ENCODE measurements around the gene COX6B2.

The COX6B2 gene

DNA sequence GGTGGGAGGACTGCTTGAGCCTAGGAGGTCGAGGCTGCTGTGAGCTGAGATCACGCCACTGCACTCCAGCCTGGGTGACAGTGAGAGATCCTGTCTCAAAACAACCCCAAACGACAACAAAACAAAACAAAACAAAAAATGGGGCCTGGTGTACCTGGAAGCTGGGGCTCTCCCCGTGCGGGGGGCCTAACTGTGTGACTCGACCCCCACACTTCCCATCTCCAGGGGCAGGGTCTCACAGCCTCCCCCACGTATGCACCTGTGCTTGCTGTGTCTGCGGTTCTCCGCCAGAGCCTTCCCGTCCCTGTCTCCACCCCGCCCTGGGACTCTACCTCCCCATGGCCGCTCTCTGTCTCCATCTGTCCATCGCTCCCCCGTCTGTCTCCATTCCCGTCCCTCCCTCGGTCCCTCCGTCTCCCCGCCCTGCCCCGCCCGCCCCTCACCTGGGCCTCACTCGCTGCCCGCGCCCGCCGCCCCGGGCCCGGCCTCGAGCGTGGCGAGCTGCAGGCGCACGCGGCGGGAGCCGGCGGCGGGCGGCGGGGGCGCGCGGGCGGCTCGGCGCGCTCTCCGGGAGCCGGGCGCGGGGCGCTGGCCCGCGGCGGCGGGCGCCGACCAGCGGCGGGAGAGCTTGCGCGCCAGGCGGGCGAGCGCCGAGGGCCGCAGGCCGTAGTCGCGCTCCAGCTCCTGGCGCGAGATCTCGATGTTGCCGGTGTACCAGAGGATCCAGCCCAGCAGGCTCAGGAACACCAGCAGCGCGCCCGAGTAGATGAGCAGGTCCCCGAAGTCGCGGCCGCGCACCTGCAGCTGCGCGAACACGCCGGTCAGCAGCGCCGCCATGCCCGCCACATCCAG is 29.0 kb upstream of the COX6B2 start:
- no peak for DNase-seq

DNA sequence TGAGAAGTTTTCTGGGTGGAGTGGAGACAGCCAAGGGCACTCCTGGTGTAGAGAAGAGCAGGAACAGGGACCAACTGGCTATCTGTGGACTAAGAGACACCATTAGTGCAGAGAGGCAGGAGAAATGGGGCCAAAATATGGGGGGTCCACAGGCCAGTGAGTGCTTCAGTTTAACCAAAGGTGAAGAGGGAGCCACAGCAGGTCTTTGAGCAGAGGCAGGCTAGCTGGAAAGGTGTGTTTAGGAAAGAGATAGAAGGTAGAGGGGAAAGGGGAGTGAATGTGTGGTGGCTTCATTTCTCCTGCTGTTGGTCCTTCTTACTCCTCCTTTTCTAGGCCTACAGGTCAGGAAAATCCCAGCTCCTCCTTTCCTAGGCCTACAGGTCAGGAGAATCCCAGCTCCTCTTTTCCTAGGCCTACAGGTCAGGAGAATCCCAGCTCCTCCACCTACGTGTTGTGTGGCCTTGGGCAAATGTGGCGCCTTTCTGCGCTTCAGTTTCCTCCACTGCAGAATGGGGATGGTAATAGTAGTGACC is 28.1 kb upstream of the COX6B2 start:
- no peak for DNase-seq

DNA sequence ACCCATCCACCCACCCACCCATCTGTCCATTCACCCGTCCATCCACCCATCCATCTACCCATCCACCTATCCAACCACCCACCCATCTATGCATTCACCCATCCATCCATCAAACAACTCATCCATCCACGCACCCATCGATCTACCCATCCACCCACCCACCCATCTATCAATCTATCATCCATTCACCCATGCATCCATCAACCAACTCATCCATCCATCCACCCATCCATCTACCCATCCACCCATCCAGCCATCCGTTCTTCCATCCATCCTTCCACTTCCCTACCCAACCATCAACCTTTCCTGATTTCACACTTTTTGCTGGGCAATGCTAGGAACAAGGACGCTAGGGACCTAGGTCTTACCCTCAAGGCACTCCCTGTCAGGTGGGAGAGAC is 27.5 kb upstream of the COX6B2 start:
- DNase-seq, result no peak

DNA sequence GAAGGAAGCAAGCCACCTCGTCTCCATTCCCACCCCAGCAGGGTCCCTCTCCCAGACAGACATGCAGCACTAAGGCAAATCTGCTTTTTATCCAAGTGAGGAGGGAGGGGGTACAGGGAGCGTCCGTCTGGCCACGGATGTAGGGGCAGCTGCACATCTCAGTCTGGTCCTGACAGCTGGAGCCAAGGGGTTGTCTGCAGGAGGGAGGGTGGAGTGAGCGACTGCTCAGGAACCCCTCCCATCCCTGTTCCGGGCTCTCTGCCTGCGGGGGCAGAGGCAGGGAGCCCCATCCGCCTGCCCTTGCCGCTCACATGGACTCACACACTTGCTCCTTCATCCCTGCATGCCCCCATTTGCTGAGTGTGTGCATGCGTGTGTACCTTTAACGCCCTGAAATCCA is 24.7 kb upstream of the COX6B2 start:
- no peak for DNase-seq

DNA sequence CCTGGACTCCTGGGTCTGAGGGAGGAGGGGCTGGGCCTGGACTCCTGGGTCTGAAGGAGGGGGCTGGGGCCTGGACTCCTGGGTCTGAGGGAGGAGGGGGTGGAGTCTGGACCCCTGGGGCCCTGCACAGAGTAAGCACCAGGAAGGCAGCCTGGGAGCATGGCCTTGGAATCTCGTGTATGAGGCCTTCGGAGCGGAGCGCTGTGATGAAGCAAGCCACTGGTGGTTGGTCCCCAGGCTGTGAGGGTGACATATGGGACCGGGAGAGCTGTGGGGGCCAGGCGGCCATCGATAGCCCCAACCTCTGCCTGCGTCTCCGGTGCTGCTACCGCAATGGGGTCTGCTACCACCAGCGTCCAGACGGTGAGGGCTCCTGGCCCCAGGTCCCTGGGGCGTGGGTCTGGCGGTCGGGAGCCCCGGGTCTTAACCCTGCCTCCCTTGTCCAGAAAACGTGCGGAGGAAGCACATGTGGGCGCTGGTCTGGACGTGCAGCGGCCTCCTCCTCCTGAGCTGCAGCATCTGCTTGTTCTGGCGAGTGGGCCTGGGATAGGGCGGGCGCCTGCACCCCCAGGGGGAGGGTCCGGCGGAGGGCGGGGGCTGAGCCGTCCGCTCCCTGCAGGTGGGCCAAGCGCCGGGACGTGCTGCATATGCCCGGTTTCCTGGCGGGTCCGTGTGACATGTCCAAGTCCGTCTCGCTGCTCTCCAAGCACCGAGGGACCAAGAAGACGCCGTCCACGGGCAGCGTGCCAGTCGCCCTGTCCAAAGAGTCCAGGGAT is 23.0 kb upstream of the COX6B2 start:
- DNase-seq, result no peak

DNA sequence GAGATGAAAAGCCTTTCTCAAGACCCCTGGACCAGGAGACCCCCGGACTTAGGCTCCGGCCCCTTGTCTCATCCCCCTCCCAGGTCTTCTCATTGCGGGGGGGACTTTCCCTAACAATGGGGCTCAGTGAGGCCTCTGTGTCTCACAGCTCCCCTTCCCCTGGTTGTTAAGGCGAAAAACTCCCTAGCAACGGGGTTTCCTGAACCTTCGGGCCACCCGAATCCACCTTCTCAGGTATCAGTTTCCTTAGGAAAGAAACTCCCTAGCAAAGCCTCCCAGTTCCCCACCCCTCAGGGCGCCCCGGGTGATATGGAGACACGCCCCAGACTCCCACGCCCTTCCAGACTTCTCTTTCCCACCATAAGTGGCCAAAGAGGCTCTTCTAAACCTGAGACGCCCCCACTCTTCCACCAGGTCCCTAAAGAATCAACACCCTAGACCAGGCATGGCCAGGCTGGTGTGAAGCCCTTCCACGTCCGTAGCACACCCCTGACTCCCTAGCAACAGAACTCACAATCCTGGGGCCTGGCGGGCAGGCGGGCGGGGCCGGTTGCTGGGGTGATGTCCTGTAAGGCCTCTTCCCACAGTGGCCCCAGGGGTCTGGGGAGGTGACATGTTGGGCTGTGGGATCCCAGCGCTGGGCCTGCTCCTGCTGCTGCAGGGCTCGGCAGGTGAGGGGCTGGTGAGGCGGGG is 21.9 kb upstream of the COX6B2 start, which contains the start of gene TMEM190:
Gene TMEM190, plus strand, starts transcription at position 586 of the 693 bp plus-strand sequence. Its CDS starts 28 bp downstream, at position 614.
- no peak for DNase-seq

DNA sequence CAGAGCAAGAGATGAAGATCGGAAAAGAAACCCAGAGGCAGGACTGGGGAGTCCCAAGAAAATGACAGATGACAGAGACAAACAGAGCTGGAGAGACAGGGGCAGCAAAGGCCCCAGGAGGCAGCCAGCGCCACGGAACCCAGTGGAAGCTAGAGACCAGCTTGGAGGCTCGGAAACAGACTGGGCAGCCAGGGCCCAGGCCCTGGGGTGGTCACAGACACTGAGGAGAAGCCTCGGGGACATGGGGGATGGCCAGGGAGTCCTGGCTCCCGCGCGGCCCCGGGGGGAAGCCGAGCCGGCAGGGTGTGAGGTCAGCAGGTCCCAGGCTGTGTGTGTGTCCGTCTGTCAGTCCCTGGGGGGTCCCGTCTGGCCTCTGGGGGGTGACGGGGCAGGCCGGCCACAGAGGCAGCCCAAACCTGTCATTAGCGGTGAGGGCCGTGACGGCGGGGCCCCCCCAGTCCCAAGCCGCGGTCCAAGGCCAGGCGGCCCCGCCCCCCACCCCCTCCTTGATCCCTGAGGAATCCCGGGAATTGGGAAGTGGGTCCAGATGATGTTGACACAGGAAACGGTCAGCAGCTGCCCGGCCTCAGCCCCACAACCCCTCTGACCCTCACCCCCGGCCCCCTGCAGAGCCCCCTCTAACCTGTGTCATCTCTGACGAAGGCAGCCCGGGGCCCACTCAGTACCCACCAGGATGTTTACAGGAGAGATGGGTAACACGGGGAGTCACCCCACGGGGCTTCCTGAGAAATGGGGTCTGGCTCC is 19.7 kb upstream of the COX6B2 start:
- no peak for DNase-seq

DNA sequence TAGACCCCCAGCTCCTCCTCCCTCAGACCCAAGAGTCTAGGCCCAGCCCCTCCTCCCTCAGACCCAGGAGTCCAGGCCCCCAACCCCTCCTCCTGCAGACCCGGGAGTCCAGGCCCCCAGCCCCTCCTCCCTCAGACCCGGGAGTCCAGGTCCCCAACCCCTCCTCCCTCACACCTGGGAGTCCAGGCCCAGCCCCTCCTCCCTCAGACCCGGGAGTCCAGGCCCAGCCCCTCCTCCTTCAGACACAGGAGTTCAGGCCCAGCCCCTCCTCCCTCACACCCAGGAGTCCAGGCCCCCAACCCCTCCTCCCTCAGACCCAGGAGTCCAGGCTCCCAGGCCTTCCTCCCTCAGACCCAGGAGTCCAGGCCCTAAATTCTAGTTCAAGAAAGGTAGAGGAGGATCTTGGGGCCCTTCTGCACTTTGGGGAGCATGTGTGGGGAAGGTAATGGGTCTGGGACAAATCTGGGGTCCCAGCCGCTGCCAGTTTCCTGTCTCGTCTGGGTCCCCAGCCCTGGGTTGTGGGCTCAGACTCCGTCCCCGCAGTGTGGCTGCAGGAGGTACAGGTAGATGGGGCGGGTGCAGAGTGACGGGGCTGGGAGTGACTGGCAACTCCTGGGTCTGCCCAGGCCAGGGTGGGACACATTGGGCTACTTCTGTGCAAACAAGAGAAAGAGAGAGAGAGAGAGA is 18.9 kb upstream of the COX6B2 start:
- no peak for DNase-seq

DNA sequence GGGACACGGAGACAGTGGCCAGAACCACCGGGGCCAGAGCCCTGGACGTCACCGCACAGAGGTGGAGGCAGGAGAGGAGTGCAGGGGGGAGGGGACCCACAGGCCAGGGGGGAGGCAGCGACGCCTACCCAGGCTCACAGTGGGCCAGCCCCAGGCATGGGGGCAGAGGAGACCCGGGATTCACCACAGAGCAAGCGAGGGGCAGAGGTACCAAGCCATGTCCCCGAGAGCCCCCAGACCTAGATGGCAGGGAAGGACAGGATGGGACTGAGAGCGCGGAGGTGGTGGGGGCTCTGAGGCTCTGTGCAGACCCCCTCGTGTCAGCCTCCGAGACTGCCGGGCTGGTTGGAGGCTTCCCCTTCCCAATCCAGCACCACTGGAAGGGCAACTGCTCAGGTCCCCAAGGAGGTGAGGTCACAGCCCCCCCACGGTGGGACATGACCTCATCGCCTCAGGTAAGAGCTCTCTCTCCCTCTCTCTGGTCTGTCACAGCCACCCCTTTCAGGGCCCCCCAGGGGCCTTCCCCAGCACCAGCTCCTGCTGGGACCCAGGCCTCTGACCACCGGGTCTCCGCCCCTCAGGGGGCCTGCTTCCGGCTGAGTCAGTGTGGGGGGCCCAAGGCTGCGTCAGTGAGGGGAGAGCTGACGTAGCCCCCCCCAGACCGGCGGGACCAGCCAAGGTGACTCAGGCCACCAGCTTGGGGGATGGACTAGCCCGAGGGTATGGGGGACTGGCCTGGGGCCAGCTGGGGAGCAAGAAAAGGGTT is 18.0 kb upstream of the COX6B2 start:
- DNase-seq, result no peak

DNA sequence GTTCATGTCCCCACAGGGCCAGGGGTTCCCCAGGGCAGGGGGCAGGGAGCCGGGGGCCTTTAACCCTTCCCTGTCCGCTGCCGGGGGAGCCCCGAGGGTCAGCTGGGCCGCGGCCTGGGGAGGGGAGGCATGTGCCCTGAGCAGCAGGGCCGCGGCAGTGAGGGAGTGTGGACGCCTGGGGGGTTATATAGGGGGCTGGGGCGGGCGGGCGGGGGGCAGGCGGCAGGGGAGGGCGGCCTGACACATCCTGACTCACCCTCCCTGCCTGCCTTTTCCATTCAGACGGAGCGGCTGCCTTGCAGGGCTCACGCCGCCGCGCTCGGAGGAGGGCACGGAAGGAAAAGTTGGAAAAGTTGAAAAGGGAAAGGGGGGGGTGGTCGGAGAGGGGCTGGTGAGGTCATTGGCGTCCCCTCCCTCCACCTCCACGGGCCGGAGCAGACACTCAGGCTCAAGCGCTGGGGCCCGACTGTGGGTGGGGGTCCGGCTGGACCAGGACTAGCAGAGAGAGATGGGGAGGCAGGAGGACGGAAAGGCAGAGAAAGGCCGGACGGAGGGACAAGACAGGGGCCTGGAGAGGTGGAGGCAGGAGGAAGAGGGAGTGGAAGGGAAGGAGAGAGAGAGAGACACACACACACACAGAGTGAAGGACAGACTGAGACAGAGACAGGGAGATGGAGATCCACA is 15.9 kb upstream of the COX6B2 start, which contains the start of gene IL11:
Gene IL11, minus strand, starts transcription at position 159 of the 684 bp plus-strand sequence. Its CDS starts 153 bp downstream, at position 6.
- DNase-seq, result no peak

DNA sequence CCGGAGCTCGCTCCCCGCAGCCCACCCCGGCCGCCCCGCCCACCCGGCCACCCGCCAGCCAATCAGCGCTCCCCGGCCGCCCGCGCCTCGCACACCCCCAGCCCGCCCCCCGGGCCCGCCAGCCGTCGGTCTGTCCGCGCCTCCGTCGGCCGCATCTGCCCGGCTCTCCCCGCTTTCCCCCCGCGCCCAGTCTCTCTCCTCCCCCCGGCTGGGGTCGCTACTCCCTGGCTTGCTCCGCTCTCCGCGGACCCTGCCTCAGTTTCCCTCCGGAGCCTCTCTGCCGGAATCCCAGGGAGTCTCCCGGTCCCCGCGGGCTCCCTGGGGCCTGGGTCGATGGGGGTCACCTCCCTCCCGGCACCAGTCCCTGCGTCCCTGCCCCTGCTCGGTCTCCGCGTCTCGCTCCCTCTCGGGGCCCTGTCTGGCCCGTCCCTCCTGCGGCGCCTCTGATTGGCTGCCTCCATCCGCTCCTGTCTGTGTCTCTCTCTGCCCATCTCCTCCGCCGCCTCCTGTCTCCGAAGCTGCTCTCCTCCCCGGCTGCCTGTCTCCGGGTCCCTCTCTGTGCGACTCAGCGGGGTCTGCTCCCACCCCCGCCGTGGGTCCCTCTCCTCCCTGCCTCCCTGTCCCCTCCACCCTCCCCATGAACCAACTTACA is 15.3 kb upstream of the COX6B2 start:
- no peak for DNase-seq

DNA sequence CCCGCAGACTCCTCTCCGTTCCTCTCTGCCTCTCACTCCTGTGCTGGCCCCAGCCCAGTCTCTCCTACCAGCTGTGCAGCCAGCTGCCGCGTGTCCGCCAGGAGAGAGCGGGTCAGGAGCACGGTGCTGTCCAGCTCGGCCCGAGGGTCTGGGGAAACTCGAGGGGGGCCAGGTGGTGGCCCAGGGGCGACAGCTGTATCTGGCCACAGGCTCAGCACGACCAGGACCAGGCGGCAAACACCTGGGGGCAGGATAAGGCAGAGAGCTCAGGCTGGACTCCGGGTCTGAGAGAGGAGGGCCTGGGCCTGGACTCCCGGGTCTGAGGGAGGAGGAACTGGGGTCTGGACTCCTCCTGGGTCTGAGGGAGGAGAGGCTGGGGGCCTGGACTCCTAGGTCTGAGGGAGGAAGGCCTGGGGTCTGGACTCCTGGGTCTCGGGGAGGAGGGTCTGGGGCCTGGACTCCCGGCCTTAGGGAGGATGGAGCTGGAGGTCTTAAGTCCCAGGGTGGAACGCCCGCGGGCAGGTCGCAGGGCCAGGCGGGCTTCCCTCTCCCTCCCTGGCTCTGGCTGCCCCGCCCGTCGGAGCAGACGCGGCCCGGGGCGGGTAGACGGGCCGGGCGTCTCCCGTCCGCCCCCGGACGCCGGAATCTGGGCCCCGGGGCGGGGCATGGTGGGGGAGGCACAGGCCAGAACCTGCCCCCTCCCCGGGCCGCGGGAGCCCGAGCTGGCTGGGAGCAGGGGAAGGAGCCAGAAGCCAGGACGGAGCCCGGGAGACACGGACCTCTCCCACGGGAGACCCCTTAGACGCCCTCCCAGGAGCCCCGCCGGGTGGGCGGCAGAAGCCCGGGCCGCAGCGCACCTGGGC is 14.4 kb upstream of the COX6B2 start:
- no peak for DNase-seq

DNA sequence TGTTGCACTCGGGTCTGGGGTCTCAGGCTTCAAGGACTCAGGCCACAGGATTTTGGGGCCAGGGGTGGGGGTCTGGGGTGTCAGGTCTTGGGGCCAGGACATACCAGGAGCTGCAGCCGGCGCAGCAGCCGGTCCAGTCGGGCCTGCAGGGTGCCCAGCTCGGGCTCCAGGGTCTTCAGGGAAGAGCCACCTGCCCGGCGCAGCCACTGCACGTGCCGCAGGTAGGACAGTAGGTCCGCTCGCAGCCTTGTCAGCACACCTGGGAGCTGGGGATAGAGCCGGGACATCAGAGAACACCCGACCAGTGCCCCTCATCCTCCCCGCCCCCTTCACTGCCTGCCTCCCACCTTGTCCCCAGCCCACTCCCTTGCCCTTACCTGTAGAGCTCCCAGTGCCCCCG is 13.6 kb upstream of the COX6B2 start:
- no peak for DNase-seq

DNA sequence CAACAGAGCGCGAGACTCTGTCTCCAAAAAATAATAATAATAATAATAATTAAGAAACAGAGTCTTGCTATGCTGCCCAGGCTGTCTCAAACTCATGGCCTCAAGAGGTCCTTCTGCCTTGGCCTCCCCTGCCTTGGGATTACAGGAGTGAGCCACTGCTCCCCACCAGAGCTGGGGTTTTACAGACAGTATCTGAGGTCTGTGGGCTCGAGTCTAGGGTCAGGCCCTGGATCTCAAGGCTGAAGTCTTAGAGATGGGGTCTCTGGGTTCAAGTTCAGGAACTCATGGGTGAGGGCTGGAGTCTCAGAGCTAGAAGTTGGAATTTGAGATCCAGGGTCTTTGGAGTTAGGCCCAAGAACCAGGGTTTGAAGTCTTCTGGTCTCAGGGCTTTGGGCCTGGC is 12.3 kb upstream of the COX6B2 start:
- no peak for DNase-seq

DNA sequence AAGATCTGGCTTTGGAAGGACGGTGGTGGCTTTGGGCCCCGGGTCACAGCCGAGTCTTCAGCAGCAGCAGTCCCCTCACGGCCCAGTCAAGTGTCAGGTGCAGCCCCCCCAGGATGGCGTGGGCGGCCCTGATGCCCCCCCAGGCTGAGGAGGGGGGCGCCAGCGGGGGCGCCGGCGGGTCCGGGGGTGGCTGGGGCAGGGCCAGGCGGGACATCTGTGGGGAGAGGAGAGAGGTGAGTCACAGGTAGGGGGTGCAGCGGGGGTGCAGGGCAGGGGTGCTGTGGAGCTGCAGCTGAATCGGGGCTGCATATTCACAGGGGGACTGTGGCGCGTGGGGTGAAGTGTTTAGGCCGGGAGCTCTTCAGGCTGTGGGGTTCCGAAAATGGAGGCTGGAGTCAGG is 11.4 kb upstream of the COX6B2 start:
- DNase-seq, result no peak

DNA sequence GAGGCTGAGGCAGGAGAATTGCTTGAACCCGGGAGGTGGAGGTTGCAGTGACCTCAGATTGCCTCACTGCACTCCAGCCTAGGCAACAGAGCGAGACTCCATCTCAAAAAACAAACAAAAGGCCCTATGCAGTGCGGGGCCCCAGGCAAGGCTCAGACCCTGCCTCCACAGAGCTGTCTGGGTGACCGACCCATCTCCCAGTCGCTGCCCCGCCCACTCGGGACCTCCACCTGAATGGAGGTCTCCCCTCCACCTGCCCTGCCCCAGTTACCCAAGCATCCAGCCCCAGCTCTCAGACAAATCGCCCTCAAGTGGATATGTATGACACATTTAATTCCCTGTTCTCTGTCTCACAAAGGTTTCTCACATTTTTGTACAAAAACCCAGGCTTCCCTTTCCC is 10.7 kb upstream of the COX6B2 start:
- no peak for DNase-seq

DNA sequence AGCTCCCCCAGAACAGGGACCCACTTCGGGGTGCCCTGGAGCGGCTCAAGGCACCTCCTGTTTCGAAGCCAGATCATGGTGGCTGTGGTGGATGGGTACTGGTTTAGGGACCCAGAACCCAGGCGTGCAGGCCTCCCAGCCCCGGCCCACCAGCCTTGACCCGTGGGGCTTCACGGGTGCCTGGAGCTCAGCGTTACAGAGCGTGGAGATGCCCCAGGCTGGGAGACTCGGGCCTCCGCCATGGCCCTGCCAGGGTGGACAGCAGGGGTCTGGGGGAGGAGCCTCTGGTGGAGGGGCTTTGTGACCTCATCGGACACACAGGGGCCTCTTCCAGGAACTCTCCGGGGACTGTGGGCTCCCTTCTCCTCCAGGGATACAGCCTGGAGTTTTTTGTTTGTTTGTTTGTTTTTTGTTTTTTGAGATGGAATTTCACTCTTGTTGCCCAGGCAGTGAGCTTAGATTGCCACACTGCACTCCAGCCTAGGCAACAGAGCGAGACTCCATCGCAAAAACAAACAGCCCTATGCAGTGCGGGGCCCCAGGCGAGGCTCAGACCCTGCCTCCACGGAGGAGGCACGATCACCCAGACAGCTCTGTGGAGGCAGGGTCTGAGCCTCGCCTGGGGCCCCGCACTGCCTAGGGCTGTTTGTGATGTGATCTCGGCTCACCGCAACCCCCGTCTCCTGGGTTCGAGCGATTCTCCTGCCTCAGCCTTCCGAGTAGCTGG is 8.6 kb upstream of the COX6B2 start, which contains the start of gene GARIN5B:
Gene GARIN5B, minus strand, starts transcription at position 271 of the 727 bp plus-strand sequence. Its CDS starts 194 bp downstream, at position 77.
- no peak for DNase-seq

All from NCI-H2107 (cell line).